ENCODE results near the gene SDHA.

The SDHA gene

DNA sequence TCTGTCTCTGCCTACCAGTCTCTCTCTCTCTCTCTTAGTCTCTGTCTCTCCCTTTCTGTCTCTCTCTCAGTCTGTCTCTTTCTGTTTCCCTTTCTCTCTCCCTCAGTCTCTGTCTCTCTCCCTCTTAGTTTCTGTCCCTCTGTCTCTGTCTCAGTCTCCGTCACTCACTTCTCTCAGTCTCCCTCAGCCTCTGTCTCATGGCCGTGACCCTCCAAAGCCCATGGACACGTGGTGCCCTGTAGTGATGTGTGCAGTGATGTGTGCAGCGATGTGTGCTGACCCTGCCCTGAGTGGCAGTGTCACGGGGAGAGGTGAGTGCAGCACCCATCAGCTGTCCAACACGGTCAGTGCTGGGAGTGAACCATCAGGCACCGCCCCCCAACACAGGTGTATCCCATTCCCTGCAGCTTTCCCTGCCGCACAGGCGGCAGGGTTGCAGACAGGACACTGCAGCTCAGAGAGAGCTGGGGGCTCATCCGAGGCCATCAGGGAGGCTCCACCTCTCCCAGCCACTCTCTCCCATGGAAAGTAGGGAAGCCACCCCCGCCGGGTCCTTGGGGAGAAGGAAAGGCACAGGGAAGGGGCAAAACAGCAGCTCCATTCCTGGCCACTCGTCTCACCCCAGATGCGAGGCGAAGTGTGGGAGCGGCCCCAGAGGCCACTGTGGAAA, 27.6 kb upstream of the SDHA start:
- ChIA-PET POLR2A (interaction anchor here (0.6 kb wide), 1 partner anchor 15 kb away, joined by 3 read pairs; no protein-coding TSS in a partner anchor), CTCF (interaction anchor here (1.2 to 1.6 kb wide), 5 partner anchors 17 to 112 kb away, joined by 3 to 5 read pairs (median 4); no protein-coding TSS in a partner anchor)
- H3K4me3 ChIP-seq (ENCODE audit: control insufficient read depth in 1 of 7, extremely low read depth in 1 of 7, insufficient read depth in 4 of 7, low read depth in 2 of 7, low read length in 6 of 7) = peak overlapping the region in 1 of 7 experiments; percentile 77
- H3K27me3 ChIP-seq (replicated peaks in 2 of 5; ENCODE audit: control insufficient read depth in 4 of 5, insufficient read depth in 5 of 5, low read length in 4 of 5) = peaks cover 0 to 4% (median 2%) of the 10 kb centered on the region in 5 experiments
- no peaks in the 10 kb centered on the region for H3K9me3 ChIP-seq (ENCODE audit: control extremely low read depth in 1 of 5, control insufficient read depth in 4 of 5, insufficient read depth in 2 of 5, low read depth in 1 of 5, low read length in 4 of 5)
- WGBS (ENCODE audit: insufficient coverage) = 80% methylated on average over 15 of the region's 16 CpGs
- peaks cover 0 to 29% (median 17%) of the 10 kb centered on the region in 4 experiments for H3K4me1 ChIP-seq (ENCODE audit: control extremely low read depth in 1 of 4, control insufficient read depth in 4 of 4, insufficient read depth in 4 of 4, low read length in 3 of 4)
- H3K27ac ChIP-seq (ENCODE audit: insufficient read depth in 1 of 2, low read depth in 1 of 2, low read length in 2 of 2, poor library complexity in 1 of 2, severe bottlenecking in 2 of 2) = no peak overlapping the region
- no peak for DNase-seq
- H3K36me3 ChIP-seq (ENCODE audit: control insufficient read depth in 4 of 4, insufficient read depth in 4 of 4, low read length in 3 of 4) = no peaks in the 10 kb centered on the region

- peak within 1 kb of the TSS in 5 of 7 experiments; percentile 39 to 77 (median 65) for H3K4me3 ChIP-seq (ENCODE audit: control insufficient read depth in 1 of 7, extremely low read depth in 1 of 7, insufficient read depth in 4 of 7, low read depth in 2 of 7, low read length in 6 of 7)
- peaks cover 0 to 4% (median 2%) of the 10 kb centered on the region in 5 experiments for H3K27me3 ChIP-seq (replicated peaks in 2 of 5; ENCODE audit: control insufficient read depth in 4 of 5, insufficient read depth in 5 of 5, low read length in 4 of 5)
- 26% methylated on average over 53 of the region's 56 CpGs for WGBS (ENCODE audit: insufficient coverage)
- DNase-seq = peak; percentile 18 to 51 (median 43)
- H3K9me3 ChIP-seq (ENCODE audit: control extremely low read depth in 1 of 5, control insufficient read depth in 4 of 5, insufficient read depth in 2 of 5, low read depth in 1 of 5, low read length in 4 of 5) = no peaks in the 10 kb centered on the region
- no peaks in the 10 kb centered on the region for H3K36me3 ChIP-seq (ENCODE audit: control insufficient read depth in 4 of 4, insufficient read depth in 4 of 4, low read length in 3 of 4)
- ChIA-PET CTCF (interaction anchor here (1.2 to 1.6 kb wide), 5 partner anchors 16 to 113 kb away, joined by 3 to 5 read pairs (median 4); no protein-coding TSS in a partner anchor), POLR2A (no interaction called here)
- no peak within 1 kb of the TSS for H3K27ac ChIP-seq (ENCODE audit: insufficient read depth in 1 of 2, low read depth in 1 of 2, low read length in 2 of 2, poor library complexity in 1 of 2, severe bottlenecking in 2 of 2)
- H3K4me1 ChIP-seq (ENCODE audit: control extremely low read depth in 1 of 4, control insufficient read depth in 4 of 4, insufficient read depth in 4 of 4, low read length in 3 of 4) = peaks cover 0 to 29% (median 17%) of the 10 kb centered on the region in 4 experiments
Observed at GRCh38 chr5:191036-191948, 26.8 kb upstream of the SDHA start, which contains the start of gene LRRC14B. Gene LRRC14B, plus strand, starts transcription at chr5:191495. Its CDS starts 44 bp downstream, at chr5:191539.

- POLR2A ChIA-PET = no interaction called here
Observed at GRCh38 chr5:191949-192690, 26.0 kb upstream of the SDHA start.

GRCh38 chr5:192691-192969, 25.5 kb upstream of the SDHA start:
- no peak overlapping the region for H3K27ac ChIP-seq (ENCODE audit: insufficient read depth in 1 of 2, low read depth in 1 of 2, low read length in 2 of 2, poor library complexity in 1 of 2, severe bottlenecking in 2 of 2)
- no peaks in the 10 kb centered on the region for H3K9me3 ChIP-seq (ENCODE audit: control extremely low read depth in 1 of 5, control insufficient read depth in 4 of 5, insufficient read depth in 2 of 5, low read depth in 1 of 5, low read length in 4 of 5)
- H3K36me3 ChIP-seq (ENCODE audit: control insufficient read depth in 4 of 4, insufficient read depth in 4 of 4, low read length in 3 of 4) = no peaks in the 10 kb centered on the region
- POLR2A ChIA-PET = no interaction called here
- H3K4me1 ChIP-seq (ENCODE audit: control extremely low read depth in 1 of 4, control insufficient read depth in 4 of 4, insufficient read depth in 4 of 4, low read length in 3 of 4) = peaks cover 0 to 24% (median 11%) of the 10 kb centered on the region in 4 experiments
- CTCF ChIA-PET = no interaction called here
- H3K27me3 ChIP-seq (replicated peaks in 2 of 5; ENCODE audit: control insufficient read depth in 4 of 5, insufficient read depth in 5 of 5, low read length in 4 of 5) = peaks cover 0 to 4% (median 2%) of the 10 kb centered on the region in 5 experiments
- DNase-seq = no peak
- peak overlapping the region in 1 of 7 experiments; percentile 11 for H3K4me3 ChIP-seq (ENCODE audit: control insufficient read depth in 1 of 7, extremely low read depth in 1 of 7, insufficient read depth in 4 of 7, low read depth in 2 of 7, low read length in 6 of 7)
- 100% methylated on average over 8 of the region's 9 CpGs for WGBS (ENCODE audit: insufficient coverage)

More at GRCh38 chr5:191949-192690, 26.0 kb upstream of the SDHA start:
- WGBS (ENCODE audit: insufficient coverage) = 93% methylated on average over 45 of the region's 46 CpGs
- Histone ChIP-seq H3K4me3 (ENCODE audit: control insufficient read depth in 1 of 7, extremely low read depth in 1 of 7, insufficient read depth in 4 of 7, low read depth in 2 of 7, low read length in 6 of 7) (peak overlapping the region in 4 of 7 experiments; percentile 39 to 77 (median 68)), H3K27me3 (replicated peaks in 2 of 5; ENCODE audit: control insufficient read depth in 4 of 5, insufficient read depth in 5 of 5, low read length in 4 of 5) (peaks cover 0 to 4% (median 2%) of the 10 kb centered on the region in 5 experiments), H3K4me1 (ENCODE audit: control extremely low read depth in 1 of 4, control insufficient read depth in 4 of 4, insufficient read depth in 4 of 4, low read length in 3 of 4) (peaks cover 0 to 24% (median 11%) of the 10 kb centered on the region in 4 experiments), H3K36me3 (ENCODE audit: control insufficient read depth in 4 of 4, insufficient read depth in 4 of 4, low read length in 3 of 4) (no peaks in the 10 kb centered on the region), H3K27ac (ENCODE audit: insufficient read depth in 1 of 2, low read depth in 1 of 2, low read length in 2 of 2, poor library complexity in 1 of 2, severe bottlenecking in 2 of 2) (no peak overlapping the region), H3K9me3 (ENCODE audit: control extremely low read depth in 1 of 5, control insufficient read depth in 4 of 5, insufficient read depth in 2 of 5, low read depth in 1 of 5, low read length in 4 of 5) (no peaks in the 10 kb centered on the region)
- no peak for DNase-seq
- CTCF ChIA-PET = interaction anchor here (1.4 to 1.5 kb wide), 2 partner anchors 22 to 28 kb away, joined by 4 to 5 read pairs; no protein-coding TSS in a partner anchor

GRCh38 chr5:192970-193831, 24.9 kb upstream of the SDHA start:
- ChIA-PET CTCF (interaction anchor here (0.7 to 1.3 kb wide), 3 partner anchors 10 to 14 kb away, joined by 3 to 4 read pairs (median 3); no protein-coding TSS in a partner anchor), POLR2A (no interaction called here)
- no peak overlapping the region for H3K27ac ChIP-seq (ENCODE audit: insufficient read depth in 1 of 2, low read depth in 1 of 2, low read length in 2 of 2, poor library complexity in 1 of 2, severe bottlenecking in 2 of 2)
- 98% methylated on average over 12 of the region's 17 CpGs for WGBS (ENCODE audit: insufficient coverage)
- no peaks in the 10 kb centered on the region for H3K9me3 ChIP-seq (ENCODE audit: control extremely low read depth in 1 of 5, control insufficient read depth in 4 of 5, insufficient read depth in 2 of 5, low read depth in 1 of 5, low read length in 4 of 5)
- no peaks in the 10 kb centered on the region for H3K36me3 ChIP-seq (ENCODE audit: control insufficient read depth in 4 of 4, insufficient read depth in 4 of 4, low read length in 3 of 4)
- peaks cover 0 to 23% (median 11%) of the 10 kb centered on the region in 4 experiments for H3K4me1 ChIP-seq (ENCODE audit: control extremely low read depth in 1 of 4, control insufficient read depth in 4 of 4, insufficient read depth in 4 of 4, low read length in 3 of 4)
- H3K27me3 ChIP-seq (replicated peaks in 2 of 5; ENCODE audit: control insufficient read depth in 4 of 5, insufficient read depth in 5 of 5, low read length in 4 of 5) = peaks cover 0 to 4% (median 2%) of the 10 kb centered on the region in 5 experiments
- H3K4me3 ChIP-seq (ENCODE audit: control insufficient read depth in 1 of 7, extremely low read depth in 1 of 7, insufficient read depth in 4 of 7, low read depth in 2 of 7, low read length in 6 of 7) = peak overlapping the region in 1 of 7 experiments; percentile 11
- no peak for DNase-seq

DNA sequence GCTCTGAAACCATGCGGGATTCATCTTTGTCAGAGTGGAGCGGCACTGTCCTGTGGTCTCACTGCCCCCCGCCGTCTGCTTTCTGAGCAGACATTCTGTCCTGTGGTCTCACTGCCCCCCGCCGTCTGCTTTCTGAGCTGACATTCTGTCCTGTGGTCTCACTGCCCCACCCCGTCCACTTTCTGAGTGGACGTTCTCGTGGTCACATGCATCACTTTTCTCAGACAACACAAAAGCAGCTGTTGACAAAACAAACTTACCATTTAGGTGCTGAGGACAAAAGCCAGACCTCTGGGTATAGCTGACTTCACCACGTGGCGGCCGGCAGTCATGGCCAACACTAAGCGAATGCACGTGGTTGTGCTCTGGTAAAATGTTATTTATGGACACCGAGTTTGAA, 24.0 kb upstream of the SDHA start:
- ChIA-PET POLR2A (interaction anchor here (0.5 kb wide), 1 partner anchor 34 kb away, joined by 3 read pairs; no protein-coding TSS in a partner anchor), CTCF (interaction anchor here (0.7 to 1.7 kb wide), 4 partner anchors 10 to 24 kb away, joined by 3 to 5 read pairs (median 4); partner anchors contain the start of genes CCDC127 and SDHA)
- H3K4me1 ChIP-seq (ENCODE audit: control extremely low read depth in 1 of 4, control insufficient read depth in 4 of 4, insufficient read depth in 4 of 4, low read length in 3 of 4) = peaks cover 0 to 17% (median 11%) of the 10 kb centered on the region in 4 experiments
- peaks cover 0 to 3% (median 1%) of the 10 kb centered on the region in 4 experiments for H3K36me3 ChIP-seq (ENCODE audit: control insufficient read depth in 4 of 4, insufficient read depth in 4 of 4, low read length in 3 of 4)
- no peak overlapping the region for H3K27ac ChIP-seq (ENCODE audit: insufficient read depth in 1 of 2, low read depth in 1 of 2, low read length in 2 of 2, poor library complexity in 1 of 2, severe bottlenecking in 2 of 2)
- no peak for DNase-seq
- no peak overlapping the region for H3K4me3 ChIP-seq (ENCODE audit: control insufficient read depth in 1 of 7, extremely low read depth in 1 of 7, insufficient read depth in 4 of 7, low read depth in 2 of 7, low read length in 6 of 7)
- WGBS (ENCODE audit: insufficient coverage) = 87% methylated on average over 9 of the region's 15 CpGs
- no peaks in the 10 kb centered on the region for H3K9me3 ChIP-seq (ENCODE audit: control extremely low read depth in 1 of 5, control insufficient read depth in 4 of 5, insufficient read depth in 2 of 5, low read depth in 1 of 5, low read length in 4 of 5)
- H3K27me3 ChIP-seq (replicated peaks in 2 of 5; ENCODE audit: control insufficient read depth in 4 of 5, insufficient read depth in 5 of 5, low read length in 4 of 5) = peaks cover 0 to 4% (median 2%) of the 10 kb centered on the region in 5 experiments

All from common myeloid progenitor, CD34-positive (primary cell).